ENCODE results near the gene ARMCX2.

GRCh38 chrX:101676571-101676970, 16.9 kb upstream of the ARMCX2 start:
- TF ChIP-seq GATA2 (IDR thresholded peaks at IDR 0.05; ENCODE audit: low read depth, low read length) (no peak), GATA3 (IDR thresholded peaks at IDR 0.05; ENCODE audit: low read depth, low read length) (no peak)

Measured in SH-SY5Y (cell line).